Sigmoid colon (tissue), 4 donors: Measurements from ENCODE around the gene PHACTR3.

Source experiments
- EP300 ChIP-seq, 4 donors: sonication (generic); formaldehyde crosslinking; IDR thresholded peaks; one replicate each; pipeline ENCODE4 v1.6.1; 2017; ENCODE audit warnings: antibody characterized with exemption in 4 of 4
- POLR2A ChIP-seq, 2 donors: fragments of 450-650 bp; IDR thresholded peaks; one replicate each; pipeline ENCODE4 v1.6.1; 2016; ENCODE audit warnings: antibody characterized with exemption in 2 of 2, mild to moderate bottlenecking in 2 of 2, moderate library complexity in 2 of 2
- POLR2AphosphoS5 ChIP-seq, 4 donors: sonication (generic); formaldehyde crosslinking; IDR thresholded peaks; one replicate each; pipeline ENCODE4 v1.6.1; 2017; ENCODE audit warnings: antibody characterized with exemption in 4 of 4
- TF ChIP-seq, protein P1 (sequence below), 4 experiments: fragments of 450-650 bp in 3 of 4; fragments of 200-600 bp in 1 of 4; IDR thresholded peaks; one replicate each; pipeline ENCODE4 v1.5.1; 2016 to 2019; ENCODE audit warnings: antibody characterized with exemption in 4 of 4, mild to moderate bottlenecking in 3 of 4, moderate library complexity in 2 of 4

DNA sequence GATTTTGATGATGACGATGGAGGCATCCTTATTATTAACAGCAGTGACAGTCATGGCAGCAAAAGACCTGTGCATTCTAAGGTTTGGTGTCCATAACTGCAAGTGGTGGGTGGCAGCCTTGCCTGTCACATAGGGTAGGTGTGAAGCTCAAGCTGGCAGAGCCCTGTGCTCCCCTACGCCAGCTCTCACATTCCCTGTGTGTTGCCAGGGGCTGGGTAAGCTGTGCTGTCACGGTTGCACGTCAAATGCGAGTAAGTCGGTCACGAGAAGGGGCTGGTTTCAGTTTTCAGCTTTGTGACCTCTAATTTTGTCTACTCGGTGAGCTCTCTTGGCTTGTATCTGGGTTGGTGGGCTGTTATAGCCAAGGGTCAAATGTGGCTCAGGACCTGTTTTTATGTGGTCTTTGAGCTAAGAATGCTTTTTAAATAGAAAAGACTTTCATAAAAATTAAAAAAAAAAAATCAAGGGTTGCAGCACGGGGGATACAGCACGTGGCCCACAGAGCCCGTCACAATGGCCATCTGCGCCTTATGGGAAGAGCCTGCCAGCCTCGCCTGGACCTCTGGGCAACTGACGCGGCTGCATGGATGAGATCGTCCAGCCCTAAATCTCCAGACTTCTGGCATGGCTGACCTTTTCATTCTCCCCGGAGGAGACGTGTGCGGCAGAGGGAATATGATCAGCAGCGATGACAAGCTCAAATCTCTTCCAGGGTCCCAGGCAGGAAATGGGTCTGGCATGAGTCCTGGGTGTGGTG is 148.5 kb downstream of the PHACTR3 start:
- TF ChIP-seq POLR2A (IDR thresholded peaks at IDR 0.05) (no peak), EP300 (IDR thresholded peaks at IDR 0.05) (no peak), POLR2AphosphoS5 (IDR thresholded peaks at IDR 0.05) (no peak)
- TF ChIP-seq, protein P1, sequence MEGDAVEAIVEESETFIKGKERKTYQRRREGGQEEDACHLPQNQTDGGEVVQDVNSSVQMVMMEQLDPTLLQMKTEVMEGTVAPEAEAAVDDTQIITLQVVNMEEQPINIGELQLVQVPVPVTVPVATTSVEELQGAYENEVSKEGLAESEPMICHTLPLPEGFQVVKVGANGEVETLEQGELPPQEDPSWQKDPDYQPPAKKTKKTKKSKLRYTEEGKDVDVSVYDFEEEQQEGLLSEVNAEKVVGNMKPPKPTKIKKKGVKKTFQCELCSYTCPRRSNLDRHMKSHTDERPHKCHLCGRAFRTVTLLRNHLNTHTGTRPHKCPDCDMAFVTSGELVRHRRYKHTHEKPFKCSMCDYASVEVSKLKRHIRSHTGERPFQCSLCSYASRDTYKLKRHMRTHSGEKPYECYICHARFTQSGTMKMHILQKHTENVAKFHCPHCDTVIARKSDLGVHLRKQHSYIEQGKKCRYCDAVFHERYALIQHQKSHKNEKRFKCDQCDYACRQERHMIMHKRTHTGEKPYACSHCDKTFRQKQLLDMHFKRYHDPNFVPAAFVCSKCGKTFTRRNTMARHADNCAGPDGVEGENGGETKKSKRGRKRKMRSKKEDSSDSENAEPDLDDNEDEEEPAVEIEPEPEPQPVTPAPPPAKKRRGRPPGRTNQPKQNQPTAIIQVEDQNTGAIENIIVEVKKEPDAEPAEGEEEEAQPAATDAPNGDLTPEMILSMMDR (IDR thresholded peaks at IDR 0.05) = no peak
